Measurements from ENCODE around the gene C6orf141. TPM values are rescaled to one million over a fixed set of nuclear protein-coding genes. Genes with fewer than 3 reads are reported as not detected.

C6orf141 gene
- total RNA-seq, result 9.3 TPM

DNA sequence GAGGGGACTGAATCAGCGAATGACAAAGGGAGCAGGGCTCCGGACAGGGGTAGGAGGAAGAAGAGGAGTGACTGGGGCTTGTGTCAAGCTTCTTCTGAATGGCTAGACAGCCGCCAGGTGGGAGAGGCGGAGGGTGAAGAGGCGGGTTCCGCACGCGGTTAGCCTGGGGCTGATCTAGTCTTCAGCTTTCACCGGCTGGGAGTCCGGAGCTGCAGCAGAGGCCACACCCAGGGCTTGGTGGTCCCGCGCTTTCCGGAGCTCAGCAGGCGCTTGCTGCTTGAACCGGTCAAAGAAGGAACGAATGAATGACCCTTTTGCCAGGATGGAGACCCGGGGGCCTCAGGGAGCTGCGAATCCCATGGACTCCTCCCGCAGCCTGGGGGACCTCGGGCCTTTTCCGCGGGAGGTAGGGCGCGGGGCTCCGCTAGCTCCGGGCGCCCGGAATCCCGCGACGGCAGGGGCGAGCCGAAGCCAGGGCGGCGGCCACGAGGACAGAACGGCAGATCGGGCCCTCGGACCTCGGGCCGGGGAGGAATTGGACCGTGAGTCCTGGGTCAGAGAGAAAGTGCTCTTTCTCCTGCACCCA lies at the start of gene C6orf141:
C6orf141 (plus strand) TSS at position 177 of the 586 bp plus-strand sequence; CDS start at position 302, 125 bp downstream.
- peak; percentile 78 for ATAC-seq

GRCh38 chr6:49504666-49505065 lies 45.8 kb upstream of the C6orf141 start:
- ATAC-seq, result no peak

DNA sequence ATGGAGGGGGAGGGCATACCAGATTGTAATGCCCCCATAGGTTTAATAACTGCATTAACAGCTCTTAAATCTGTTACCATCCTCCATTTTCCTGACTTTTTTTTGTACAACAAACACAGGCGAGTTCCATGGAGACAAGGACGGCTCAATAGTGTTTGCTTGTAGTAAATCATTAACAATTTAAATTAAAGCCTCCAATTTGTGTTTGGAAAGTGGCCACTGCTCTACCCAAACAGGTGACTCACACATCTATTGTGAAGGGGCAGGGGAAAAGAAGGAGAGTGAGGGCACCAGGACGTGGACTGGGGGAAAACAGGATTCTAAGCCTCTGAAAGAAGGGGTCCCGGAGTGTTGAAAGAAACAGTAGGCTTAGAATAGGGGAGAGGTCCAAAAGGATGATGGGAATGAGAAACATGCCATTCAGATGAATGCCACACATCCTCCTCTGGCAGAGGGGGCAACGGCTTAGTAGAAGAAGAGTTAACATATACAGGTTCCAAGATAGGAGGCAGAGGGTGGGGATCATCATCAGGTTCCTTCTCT lies 43.8 kb upstream of the C6orf141 start:
- ATAC-seq, result no peak

- ATAC-seq, result no peak
These were observed 41.1 kb upstream of the C6orf141 start for GRCh38 chr6:49509342-49509741.

- no peak for ATAC-seq
These were observed 37.1 kb upstream of the C6orf141 start for GRCh38 chr6:49513153-49513989.

DNA sequence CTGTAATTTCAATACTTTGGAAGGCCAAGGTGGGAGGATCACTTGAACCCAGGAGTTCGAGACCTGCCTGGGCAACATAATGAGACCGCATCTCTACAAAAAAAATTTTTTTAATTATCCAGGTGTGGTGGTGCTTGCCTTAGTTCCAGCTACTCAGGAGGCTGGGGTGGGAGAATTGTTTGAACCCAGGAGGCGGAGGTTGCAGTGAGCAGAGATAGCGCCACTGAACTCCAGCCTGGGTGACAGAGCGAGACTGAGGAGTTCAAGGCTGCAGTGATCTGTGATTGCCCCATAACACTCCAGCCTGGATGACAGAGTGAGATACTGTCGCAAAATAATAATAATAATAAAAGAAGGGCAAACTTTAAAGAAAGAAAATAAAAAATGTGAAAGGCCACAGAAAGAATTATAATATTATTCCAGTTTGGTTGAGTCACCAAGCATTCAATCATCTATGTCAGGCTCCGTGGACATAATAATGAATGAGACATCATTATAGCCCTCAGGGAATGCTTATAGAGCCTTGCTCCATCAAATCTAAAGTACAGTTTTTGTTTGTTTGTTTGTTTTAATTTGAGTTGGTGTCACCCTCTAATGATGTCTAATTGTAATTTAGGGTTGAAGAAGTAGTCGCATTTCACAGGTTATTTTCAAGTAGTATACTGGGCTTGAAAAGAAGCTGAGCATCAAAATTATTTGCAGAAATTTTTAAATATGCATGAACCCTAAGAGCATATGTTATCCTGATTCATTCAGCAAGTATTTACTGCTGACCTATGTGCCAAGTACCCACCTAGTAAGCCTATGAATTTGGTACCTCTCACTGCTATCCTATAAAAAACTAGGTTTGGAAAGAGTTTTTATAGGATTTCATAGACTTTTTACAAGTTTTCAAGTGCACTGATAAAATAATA lies 35.6 kb upstream of the C6orf141 start:
- ATAC-seq, result no peak

GRCh38 chr6:49515485-49516146 lies 34.9 kb upstream of the C6orf141 start:
- ATAC-seq, result no peak

DNA sequence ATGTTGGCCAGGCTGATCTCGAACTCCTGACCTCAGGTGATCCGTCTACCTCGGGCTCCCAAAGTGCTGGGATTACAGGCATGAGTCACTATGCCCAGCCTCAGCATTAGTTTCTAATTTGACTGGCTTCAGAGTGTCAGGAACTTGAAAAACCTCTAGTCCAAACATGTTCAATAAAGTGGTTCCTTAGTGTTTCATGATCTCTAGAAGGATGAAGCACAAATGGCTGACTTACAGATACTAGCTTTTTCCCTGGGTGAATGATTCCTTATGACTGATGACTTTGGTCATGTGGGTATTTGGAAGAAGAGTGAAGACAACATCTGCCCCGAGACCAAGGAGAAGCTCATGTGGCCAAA lies 34.3 kb upstream of the C6orf141 start:
- no peak for ATAC-seq

DNA sequence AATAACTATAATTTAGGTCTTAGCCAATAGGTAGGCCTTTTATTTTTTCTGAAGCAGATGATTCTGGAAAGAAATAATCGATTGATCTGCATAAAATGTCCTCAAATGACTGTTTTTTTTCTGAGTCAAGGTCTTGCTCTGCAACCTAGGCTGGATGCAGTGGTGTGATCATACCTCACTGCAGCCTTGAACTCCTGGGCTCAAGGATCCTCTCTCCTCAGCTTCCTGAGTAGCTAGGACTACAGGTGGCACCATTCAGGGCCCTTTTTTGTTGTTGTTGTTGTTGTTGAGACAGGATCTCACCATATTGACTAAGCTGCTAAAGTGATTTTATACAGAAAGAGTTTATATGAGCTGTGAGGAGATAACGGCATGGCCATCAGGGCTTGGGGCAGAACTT lies 32.5 kb upstream of the C6orf141 start:
- no peak for ATAC-seq

DNA sequence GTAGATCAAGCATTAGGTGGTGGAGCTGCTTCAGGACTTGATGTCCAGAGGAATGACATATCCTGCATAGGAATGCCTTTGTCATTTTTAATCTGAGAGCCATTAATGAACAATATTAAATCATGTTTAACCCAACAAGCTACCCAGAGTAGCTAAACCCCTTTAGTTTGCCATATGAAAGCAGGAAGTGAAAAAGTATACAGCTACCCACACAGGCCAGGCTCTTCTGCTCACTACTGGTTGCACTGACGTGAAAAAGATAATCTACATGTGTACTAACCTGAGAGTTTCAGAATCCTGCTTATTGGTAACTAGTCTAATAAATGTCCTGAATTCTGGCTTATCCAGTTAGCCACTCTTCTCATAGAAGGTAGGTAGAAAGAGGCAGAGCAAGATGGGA lies 30.8 kb upstream of the C6orf141 start:
- no peak for ATAC-seq

DNA sequence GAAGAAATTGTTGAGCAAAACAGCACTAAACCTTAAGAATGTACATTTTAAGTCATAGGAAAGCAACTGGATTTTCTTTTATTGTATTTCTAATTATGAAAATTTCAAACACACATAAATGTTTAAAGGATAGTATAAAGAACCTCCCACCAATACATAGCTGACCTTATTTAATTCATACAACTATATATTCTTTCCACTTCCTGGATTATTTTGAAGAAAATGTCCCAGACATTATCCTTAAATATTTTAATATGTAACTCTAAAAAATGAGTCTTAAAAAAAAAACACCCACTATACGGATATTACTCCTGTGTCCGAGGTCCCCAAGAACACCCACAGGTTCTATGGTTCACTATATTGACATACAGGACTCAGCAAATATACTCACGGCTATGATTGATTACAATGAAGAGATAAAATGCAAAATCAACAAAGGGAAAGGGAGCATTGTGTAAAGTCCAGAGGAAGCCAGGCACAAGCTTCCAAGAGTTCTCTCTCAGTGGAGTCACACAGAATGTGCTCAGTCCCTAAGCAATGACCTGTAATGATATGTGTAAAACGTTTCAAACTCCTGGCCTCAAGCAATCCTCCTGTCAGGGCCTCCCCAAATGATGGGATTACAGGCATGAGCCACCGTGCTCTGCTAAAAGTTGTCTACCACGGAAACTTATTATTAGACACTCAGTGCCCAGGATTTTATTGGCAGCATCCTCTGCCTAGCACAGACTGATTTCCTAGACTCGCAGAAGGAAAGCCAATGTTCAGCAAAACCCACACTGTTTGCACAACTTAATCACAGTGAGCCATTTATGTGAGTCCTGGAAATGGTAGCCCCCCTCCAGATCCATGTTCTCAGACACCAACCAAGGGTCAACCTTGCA lies 27.5 kb upstream of the C6orf141 start:
- no peak for ATAC-seq

DNA sequence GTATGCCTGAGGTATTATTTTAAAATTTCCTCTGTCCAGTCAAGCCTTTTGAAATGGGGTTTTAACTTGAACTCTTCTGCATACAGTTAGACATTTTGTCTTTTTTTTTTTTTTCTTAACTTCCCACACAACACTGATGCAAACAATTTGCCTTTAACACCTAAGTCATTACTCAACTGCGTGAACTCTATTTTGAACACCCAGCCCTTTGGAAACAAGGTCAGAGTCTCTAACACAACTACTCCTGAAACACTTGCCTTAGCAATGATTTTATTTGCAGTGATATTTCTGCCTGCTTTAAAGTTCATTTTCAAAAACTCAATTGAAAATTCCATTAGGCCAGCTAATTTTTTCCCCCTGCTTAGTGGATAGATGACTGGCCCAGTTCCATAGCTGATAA lies 26.6 kb upstream of the C6orf141 start:
- no peak for ATAC-seq

- ATAC-seq, result no peak
These were observed 25.9 kb upstream of the C6orf141 start for GRCh38 chr6:49524541-49524940.

DNA sequence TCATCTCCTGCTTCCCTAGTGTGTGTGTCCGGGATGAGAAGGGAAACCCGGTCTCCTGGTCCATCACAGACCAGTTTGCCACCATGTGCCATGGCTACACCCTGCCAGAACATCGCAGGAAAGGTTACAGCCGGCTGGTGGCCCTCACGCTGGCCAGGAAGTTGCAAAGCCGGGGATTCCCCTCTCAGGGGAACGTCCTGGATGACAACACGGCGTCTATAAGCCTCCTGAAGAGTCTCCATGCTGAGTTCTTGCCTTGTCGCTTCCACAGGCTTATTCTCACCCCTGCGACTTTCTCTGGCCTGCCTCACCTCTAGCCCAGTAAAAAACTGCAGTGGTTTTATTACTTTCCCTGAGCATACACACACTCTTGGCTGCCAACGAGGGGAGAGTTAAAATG lies 23.9 kb upstream of the C6orf141 start:
- ATAC-seq, result no peak

GRCh38 chr6:49527320-49527719 lies 23.1 kb upstream of the C6orf141 start:
- no peak for ATAC-seq

DNA sequence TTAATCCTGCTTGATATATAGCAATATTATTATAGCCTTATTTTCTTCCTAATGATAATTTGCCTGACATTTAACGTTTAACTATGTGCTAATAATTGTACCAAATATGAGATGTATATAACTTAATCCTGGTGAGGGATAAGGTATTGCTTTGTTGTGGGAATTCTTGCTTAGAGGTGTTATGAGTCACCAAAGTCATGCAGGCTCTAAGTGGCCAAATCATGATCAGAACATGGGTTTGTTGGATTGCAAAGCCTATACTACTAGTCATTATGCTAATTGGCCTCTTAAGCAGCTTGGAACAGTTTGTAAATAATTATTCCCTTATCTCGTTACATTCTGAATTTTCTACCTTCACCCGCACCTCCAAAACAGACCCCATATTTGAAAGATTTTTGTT lies 21.9 kb upstream of the C6orf141 start:
- ATAC-seq, result peak; percentile 84

DNA sequence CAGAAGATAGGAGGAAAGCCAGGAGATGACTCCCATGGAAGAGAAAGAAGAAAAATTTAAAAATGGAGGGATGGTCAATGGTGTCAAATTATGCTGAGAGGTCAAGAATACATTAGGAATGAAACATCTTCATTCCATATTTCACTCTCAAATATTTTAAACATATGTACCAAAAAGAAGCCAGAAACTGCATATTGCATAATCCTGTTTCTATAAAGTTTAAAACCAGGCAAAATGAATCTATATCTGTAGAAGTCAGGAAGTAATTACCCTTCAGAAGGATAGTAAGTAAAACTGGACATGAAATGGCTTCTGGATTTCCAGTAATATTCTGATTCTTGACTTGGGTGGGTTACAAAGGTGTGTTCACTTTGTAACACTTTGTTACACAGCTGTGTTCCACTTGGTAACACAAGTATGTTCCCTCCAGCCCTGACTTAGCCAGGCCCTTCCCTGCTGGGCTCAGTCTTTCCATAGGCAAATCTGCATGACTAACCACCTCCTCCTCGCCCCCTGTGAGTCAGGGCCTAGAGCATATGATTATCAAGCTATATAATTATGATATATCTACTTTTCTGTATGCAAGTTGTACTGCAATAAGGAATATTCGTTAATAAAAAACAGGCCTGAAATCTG lies 20.2 kb upstream of the C6orf141 start:
- no peak for ATAC-seq

GRCh38 chr6:49531774-49532569 lies 18.5 kb upstream of the C6orf141 start:
- ATAC-seq, result peak; percentile 94

DNA sequence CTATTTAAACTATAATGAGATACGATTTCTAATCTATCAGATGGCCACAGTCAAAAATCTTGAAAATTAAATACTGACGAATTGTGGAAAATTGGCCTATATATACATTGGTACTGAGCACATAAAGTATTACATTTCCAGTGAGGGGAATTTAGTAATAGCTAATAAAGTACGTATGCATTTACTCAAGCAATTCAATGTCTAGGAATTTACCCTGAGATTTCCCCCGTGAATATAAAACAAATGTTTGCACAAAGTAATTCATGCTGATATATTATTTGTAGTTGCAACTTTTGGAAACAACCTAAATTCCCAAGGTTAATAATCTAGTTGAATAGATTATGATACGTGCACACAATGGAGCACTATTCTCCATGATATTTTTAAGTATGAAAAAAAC lies 14.7 kb upstream of the C6orf141 start:
- ATAC-seq, result no peak

DNA sequence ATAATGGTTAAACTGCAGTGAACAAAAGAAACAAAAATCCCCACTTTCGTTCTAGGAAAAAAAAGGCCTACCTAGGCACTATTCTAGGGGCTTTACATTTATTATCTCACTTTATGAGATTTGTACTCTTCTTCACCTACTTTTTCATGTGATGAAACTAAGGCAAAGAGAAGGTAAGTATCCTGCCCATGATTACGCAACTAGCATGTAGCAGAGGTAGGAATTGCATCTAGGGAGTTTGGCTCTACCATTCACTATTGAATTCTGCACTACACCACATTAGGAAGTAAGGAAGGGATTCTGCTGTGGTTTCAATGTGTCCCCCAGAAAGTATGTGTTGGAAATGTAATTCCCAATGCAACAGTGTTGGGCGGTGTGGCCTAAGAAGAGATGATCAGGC lies 11.4 kb upstream of the C6orf141 start:
- ATAC-seq, result no peak

All from esophagus mucosa (tissue), 1 donor.